ENCODE data around the gene OLFML3.

- TF ChIP-seq SUZ12 (IDR thresholded peaks at IDR 0.05; ENCODE audit: extremely low read depth, insufficient read depth, insufficient read length) (no peak), ZNF274 (IDR thresholded peaks at IDR 0.05; ENCODE audit: low read depth, low read length) (no peak), YY1 (IDR thresholded peaks at IDR 0.05; ENCODE audit: insufficient read depth, insufficient read length) (no peak)
Measured at GRCh38 chr1:113931451-113931851, 47.8 kb upstream of the OLFML3 start.

Measured in NT2/D1 (cell line).